Endometrial microvascular endothelial cells (primary cell): ENCODE measurements around the gene CNN2. TPM values are rescaled to one million over a fixed set of nuclear protein-coding genes. Genes with fewer than 3 reads are reported as not detected.

Source experiments
- in situ Hi-C: cut with HindIII; loops from 2 replicates; pipeline ENCODE4 v1.10.0; 2017; ENCODE audit warnings: low sequenced_read_pairs, low pct_unique_long_range_greater_than_20kb; ENCODE audit errors: inconsistent ontology term
- total RNA-seq: library from RNA; depleted of rRNA; stranded (reverse); fragments of >200 nt; gene quantifications from one replicate; pipeline ENCODE4 v1.2.3, GENCODE V29; 2015; ENCODE audit errors: inconsistent ontology term

Gene CNN2
- total RNA-seq, 1 donor from 2014 or later: 237 TPM

DNA sequence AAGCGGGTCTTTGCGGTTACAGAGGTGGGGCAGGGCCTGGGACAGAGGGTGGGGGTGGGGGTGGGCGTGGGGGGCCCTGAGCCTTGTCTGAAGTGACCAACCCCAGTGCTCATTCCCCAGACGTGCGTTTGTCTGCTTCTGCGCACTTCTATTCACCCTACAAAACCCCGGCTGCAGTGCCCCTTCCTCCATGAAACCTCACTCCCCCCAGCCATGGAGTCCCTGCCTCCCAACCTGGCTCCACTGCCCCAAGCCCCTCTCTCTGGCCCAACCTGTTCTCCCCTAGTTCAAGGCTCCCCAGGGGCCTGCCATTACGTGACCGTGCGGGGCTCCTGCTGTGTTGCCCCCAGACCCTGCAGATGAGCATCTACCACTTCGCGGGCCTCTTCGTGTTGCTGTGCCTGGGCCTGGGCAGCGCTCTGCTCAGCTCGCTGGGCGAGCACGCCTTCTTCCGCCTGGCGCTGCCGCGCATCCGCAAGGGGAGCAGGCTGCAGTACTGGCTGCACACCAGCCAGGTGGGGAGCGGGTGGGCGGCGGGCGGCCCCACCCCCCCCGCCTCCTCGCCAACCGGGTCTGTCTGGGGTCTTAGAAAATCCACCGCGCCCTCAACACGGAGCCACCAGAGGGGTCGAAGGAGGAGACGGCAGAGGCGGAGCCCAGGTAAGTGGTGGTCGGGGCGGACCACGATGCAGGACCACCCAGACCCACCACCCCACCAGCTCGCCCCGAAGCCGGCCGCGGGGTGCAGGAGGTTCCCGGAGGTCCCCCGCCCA lies 18.0 kb upstream of the CNN2 start:
- in situ Hi-C loops: no loop called here

DNA sequence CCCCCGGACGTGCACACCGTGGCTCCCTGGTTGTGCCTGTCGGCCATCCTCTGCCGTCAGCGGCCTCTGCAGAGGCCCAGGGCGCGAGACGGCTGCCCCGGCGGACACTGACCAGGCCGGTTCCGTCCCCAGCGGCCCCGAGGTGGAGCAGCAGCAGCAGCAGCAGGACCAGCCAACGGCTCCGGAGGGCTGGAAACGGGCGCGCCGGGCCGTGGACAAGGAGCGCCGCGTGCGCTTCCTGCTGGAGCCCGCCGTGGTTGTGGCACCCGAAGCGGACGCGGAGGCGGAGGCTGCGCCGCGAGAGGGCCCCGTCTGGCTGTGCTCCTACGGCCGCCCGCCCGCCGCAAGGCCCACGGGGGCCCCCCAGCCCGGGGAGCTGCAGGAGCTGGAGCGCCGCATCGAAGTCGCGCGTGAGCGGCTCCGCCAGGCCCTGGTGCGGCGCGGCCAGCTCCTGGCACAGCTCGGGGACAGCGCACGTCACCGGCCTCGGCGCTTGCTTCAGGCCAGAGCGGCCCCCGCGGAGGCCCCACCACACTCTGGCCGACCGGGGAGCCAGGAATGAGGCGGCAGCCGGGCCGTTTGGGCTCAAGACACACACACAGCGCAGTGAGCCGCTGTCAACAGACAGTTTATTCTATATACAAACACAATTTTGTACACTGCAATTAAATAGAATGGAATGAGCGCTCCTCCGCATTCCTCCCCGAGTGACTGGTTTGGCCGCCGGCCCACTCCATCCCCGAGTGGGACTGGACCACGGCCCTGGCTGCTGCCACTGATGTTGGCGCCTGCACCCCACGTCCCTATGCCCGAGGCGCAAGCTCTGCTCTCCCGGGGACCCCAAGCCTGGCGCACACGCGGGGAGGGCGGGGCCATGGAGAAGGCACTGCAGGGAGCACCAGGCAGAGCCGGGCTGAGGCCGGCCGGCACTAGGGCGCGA lies 17.1 kb upstream of the CNN2 start:
- in situ Hi-C loops: no loop called here

DNA sequence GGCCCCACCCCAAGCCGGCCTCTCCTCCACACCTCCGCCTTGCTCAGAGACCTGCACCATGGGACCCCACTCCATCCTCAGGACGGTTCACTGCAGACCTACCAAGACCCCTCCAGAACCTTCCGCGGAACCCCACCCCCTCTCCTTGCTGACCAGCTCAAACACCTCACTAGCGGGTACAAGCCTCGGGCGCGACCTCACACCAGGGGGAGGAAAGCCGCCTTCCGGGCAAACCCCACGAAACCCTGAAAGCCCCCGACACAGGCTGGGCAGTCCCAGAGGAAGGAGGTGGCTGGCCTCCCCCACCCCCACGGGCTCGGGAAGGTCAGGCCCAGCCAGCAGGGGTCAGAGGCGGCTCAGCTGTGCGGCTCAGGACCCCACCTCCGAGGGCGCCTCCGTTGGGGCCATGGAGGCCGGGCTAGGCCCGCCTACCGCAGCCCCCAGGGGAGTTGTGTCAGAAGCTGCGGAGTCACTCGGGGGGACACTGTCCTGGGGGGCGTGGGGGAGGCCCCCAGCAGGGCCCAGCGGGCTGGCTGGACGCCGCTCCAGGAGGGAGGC lies 16.3 kb upstream of the CNN2 start:
- in situ Hi-C loops: no loop called here

DNA sequence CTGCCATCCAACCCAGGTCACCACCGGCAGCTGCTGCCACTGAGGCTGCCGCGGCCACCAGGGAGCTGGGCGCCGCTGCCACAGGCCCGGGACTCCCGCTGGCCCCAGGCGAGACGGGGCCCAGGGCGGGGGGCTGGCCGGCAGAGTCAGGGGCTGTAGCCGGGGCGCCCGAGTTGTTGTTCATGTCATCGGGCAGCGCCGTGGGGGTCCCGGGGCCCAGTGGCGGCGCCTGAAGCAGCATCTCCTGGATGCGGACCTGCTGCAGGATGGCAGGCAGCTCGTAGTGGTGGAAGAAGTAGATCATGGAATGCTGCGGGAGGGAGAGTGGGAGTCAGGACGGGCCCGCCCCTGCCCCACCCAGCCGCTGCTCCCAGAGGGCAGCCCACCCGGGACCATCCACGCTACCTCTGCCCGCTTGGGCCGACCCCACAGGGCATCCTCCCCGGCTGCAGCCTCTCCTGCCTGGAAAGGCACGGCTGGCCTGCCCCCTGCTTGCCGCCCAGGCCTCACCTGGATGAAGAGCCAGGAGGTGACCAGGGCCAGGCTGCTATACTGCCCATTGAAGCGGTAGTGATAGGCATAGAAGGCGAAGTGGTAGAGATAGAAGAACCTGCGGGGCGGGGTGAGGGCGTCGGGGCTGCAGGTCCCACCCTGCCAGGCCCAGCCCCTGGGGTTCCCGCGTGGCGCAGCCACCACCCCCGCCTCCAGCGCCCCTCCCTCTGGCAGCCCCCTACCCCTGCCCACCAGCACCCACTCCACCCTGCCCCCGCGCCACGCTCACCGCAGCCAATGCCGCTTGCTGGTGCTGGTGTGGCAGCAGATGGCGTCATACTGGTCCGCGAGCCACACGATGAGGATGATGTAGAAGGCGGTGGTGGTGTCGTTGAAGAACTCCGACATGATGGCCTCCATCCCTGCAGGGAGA lies 15.6 kb upstream of the CNN2 start:
- in situ Hi-C loops: no loop called here

DNA sequence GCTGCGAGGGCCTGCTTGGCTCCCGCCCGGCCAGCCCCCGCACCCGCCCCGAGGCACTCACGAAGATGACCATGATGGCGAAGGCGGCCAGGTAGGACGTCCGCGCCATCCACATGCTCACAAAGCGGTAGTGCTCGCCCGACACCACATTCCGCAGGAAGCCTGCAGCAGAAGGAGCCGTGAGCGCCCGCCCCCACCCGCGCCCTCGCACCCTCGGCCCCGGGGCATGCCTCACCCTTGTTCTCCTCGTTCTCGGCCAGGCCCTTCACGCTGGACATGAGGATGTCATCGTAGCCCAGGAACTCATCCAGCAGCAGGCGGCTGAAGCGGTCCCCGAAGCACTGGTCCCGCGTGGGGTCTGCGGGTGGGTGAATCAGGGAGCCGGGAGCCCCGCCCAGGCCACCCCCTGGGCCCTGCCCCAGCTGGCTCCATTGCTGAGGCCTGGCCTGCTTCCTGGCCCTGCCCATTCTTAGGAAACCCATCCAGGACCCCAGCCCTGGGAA lies 14.5 kb upstream of the CNN2 start:
- in situ Hi-C loops: no loop called here

DNA sequence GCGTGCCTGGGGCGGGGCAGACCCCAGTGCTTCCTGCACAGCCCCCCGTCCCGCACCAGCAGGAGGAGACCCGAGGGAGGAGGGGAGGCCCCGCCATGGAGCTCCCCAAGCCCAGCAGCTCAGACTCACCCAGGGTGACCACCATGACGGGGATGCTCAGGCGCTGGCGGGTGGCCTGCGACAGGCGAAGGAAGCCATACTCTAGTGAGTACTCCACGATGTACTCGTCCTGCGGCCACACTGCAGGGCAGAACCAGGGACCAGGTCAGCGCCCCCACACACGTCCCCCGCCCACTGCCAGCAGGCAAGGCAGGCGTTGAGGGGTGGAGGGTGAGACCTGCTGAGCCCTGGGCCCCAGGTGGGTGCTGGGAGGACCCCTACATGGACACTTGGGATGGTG lies 14.1 kb upstream of the CNN2 start:
- in situ Hi-C loops: no loop called here

DNA sequence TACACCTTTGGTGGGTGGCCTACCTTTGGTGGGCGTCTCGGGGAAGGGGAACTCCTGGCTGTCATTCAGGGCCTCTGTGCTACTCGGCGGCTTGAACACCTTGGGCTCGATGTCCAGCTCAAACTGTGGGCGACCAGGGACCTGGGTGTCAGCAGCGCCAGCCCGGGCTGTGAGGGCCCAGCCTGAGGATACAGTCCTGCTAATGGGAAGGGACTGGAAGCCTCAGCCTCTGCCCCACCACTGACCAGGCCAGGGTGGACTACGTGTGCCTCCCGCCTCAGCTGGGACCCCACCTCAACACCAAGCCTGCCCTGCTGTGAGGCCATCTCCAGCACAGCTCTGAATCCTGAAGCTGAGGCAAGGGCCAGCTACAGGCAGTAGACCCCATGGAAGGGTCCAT lies 13.2 kb upstream of the CNN2 start:
- in situ Hi-C loops: no loop called here

DNA sequence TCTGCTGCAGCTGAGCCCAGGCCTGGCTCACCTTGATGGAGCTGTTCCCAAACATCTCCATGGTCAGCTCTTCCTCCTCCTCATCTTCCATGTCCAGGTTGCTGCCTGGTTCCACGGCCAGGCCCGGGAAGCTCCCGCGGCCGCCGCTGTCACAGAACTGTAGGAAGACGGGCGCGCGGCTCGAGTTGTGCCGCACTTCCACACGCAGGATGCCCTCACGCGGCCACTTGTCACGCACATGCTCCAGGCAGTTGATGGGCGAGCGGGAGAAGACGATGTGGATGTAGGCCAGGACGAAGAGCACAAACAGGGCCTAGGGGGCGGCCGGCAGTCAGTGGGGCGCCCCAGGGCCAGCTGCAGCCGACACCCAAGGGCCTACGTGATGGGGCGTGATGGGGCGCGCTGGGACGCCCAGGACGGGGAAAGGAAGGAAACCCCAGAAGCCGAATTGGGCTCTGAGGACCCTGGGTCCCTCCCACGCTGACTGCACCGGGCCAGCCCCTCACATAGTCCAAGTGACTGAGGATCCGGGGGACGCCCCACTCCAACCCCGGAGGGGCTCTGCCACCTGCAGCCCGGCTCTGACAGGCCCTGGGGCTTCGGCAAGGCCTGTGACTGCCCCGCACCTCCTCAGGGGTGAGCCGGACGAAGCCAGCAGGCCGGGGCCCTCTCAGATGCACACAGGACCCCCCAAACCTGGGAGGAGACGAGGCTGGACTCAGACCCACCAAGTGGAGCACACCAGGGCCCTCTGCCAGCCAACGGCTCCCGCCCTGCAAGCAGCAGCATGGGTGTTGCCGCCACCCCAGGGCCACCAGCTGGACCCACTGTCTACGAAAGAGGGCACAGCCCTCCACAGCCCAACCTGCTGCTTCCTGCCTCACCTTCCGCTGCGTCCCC lies 12.0 kb upstream of the CNN2 start:
- in situ Hi-C loops: no loop called here

DNA sequence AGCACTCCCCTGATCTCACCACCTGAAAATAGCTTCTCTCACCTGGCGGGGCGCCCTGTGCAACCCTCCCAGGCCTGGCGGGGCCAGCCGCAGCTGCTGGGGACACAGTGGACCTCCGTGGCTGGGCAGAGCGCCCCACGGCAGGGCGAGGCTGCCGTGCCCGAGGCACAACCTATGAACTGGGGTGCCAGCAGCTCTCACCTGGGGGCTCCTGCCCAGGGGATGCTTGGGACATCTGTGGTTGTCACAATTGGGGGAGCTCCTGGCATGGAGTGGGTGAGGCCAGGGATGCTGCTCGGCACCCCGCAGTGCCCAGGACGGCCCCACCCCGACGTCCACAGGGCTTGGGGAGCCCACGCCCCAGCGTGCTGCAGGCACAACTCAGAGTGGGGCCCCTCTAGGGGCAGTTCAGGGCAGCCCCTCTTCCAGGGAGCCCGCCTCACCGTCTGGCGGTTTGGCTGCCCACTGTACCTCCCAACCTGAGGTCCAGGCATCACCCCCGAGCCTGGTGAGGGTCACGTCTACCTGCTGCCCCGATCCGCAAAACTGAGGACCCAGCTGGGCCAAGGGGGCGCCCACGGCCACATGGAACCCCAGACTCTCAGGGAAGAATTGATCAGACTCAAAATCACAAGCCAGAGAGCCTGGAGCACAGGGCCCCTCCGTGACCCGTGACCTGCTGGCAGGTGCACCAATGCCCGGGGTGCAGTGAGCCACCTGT lies 11.2 kb upstream of the CNN2 start:
- in situ Hi-C loops: no loop called here

DNA sequence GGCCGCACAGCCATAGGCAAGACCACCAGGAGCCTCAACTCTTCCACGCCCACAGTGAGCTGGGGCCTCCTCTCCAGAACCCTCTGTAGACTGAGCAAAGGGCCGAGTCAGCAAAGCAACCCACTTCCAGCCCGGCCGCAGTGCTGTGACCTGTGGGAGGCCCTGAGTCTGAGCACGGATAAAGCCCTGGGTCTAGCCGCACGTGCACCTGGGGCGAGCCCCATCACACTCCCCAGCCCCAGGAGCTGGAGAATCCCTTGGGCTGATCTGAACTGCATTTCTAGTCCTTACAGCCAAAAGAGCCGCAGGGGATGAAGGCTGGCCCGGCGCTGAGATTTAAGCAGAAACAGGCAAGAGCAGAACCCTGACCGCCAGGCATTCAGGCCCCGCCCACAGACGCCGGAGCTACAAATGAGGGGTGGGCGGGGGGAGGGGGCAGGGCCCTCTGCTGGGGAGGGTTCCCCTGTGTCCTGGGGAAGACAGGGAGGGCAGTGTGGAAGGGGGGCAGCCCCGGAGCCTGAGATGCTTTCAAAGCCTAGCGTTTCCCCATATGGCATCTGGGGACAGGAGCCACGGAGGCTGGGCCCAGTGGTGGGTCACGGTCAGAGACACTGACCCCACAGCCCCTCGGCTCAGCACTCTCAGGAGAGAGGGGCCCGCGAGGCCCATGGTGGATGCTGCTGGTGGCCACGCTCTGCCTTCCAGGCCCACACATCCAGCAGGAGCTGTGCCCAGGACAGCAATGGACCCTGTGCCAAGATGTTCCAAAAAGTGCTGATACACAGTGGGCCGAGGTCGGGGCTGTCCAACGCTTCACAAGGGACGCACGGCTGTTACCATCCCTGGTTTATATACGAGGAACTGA lies 10.4 kb upstream of the CNN2 start:
- in situ Hi-C loops: no loop called here

DNA sequence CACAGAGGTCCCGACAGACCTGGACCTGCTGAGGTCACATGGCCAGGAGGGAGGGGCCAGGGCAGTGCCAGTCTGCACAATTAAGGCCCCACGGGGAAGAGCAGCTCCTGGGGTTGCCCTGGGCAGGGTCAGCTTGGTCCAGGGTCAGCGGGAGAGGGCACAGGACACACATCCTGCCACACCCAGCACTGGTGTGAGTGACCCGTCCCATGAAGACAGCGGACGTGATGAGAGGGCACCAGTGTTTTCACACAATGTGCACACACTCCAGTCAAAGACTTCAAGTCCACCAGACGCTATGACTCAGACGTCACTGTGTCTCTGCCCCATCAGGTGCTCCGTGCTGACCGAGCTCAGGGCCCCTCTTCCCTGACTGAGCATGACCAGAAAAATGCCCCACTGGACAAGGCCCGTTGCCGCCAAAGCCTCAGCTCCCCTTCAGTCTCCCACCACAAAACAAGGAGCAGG lies 9.7 kb upstream of the CNN2 start:
- in situ Hi-C loops: no loop called here

DNA sequence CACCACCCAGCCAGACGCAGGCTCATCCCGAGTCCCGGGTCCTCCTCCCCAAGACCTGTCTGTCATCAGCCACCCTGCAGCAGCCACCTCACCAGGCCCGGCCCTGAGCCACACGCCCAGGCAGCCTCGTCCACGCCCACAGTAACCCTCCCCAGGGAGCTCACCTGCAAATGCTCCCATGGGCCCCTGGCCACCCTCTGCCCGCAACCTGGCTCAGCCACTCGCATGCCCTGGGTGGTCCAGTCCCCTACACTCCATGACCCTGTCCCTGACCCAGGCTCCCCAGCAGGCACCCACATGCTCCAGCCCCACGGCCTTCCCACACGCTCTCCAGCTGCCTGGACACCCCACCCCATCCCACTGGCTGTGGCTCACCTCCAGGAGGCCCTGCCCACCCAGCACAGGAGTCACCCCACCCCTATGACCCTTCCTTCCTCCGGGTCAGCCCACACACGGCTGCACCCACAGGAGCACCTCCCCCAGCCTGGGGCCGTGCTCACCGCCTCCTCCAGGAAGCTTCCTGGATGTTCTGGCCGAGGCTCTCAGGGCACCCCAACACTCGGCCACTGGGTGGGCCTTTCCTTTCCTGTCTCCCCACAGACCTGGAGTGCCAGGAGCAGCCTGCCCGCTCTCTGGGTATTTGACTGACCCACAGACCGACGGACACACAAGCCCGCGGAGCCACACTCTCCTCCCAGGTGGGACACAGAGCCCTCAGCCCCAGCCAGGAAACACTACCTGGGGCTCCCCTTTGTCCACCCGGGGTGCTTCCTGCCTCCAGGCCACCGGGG lies 9.1 kb upstream of the CNN2 start:
- in situ Hi-C loops: no loop called here

DNA sequence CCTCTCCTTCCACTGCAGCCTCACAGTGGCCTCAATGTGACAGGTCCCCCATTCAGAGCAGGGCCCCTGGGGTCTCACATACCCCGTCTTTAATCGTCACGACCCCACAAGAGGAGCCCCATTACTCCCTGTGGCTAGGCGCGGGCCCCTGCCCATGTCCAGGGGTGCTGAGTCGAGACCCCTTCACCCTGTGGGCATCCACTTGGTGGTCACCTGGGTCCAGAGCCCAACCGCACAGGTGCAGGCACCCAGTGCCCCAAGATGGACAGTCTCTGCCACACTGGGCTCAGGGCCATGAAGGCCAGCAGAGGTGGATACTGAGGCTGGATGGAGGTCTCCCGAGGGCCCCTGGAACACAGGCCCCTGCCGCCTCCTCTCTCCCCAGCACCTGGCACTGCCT lies 8.5 kb upstream of the CNN2 start:
- in situ Hi-C loops: no loop called here

DNA sequence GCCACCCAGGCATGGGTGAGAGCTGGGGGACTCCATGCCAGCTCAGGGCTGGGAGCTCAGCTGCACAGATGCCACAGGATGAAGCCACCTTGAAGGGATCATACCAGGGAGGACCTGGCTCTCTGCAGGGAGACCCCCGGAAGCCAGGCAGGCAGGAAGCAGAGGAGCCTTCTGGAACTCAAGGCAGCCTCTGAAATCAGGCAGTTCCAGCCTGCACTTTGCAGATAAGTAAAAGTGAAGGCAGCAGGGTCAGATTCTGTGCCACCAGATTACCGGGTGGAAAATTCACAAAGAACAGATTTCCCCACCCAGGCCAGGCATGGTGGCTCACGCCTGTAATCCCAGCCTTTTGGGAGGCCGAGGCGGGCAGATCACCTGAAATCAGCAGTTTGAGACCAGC lies 8.0 kb upstream of the CNN2 start:
- in situ Hi-C loops: no loop called here

DNA sequence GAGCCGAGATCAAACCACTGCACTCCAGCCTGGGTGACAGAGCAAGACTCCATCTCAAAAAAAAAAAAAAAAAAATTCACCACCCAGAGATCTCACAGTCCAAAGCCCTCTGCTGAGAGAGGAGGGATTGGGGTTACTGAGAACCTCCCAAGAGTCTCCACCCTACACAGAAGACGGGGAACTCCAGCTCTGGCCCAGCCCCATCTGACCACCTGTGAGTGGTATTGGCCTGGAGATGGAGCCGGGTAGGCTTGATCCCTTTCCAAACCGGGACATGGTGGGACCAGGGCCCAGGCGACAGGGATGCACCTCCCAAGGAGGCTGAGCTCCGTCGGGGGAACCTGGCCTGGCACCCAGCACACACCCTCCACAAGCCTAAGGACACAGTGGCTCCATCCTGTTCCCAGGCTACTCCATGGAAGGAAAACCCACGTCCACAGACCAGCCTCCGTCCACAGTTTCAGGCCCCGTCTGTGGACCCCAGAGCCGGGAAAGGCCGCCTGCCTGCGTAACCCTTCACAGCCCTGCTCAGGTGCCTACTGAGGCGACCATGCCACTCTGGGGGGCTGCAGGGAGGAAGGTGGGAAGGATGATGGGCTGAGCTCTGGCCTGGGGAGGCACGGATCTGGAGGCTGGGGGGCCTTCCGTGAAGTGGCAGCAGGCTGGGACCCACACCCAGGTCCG lies 7.3 kb upstream of the CNN2 start:
- in situ Hi-C loops: no loop called here
